Measurements from ENCODE around the gene EPAS1.

The EPAS1 gene

GRCh38 chr2:46303233-46303632 is 6.0 kb downstream of the EPAS1 start:
- no peak for DNase-seq

- no peak for DNase-seq
These were observed 6.6 kb downstream of the EPAS1 start for GRCh38 chr2:46303822-46304221.

GRCh38 chr2:46304635-46305034 is 7.4 kb downstream of the EPAS1 start:
- DNase-seq = no peak

GRCh38 chr2:46305187-46305586 is 8.0 kb downstream of the EPAS1 start:
- no peak for DNase-seq

- no peak for DNase-seq
These were observed 8.6 kb downstream of the EPAS1 start for GRCh38 chr2:46305767-46306166.

- DNase-seq = no peak
These were observed 9.1 kb downstream of the EPAS1 start for GRCh38 chr2:46306330-46306751.

- DNase-seq = no peak
These were observed 9.9 kb downstream of the EPAS1 start for GRCh38 chr2:46306988-46307655.

GRCh38 chr2:46308081-46308480 is 10.9 kb downstream of the EPAS1 start:
- DNase-seq = no peak

GRCh38 chr2:46308629-46309028 is 11.4 kb downstream of the EPAS1 start:
- no peak for DNase-seq

- DNase-seq = no peak
These were observed 12.1 kb downstream of the EPAS1 start for GRCh38 chr2:46309052-46309953.

- no peak for DNase-seq
These were observed 13.2 kb downstream of the EPAS1 start for GRCh38 chr2:46310446-46310845.

GRCh38 chr2:46311651-46312223 is 14.5 kb downstream of the EPAS1 start:
- DNase-seq = no peak

- no peak for DNase-seq
These were observed 15.9 kb downstream of the EPAS1 start for GRCh38 chr2:46313063-46313462.

GRCh38 chr2:46314065-46314835 is 17.0 kb downstream of the EPAS1 start:
- no peak for DNase-seq

GRCh38 chr2:46315103-46315890 is 18.1 kb downstream of the EPAS1 start:
- DNase-seq = peak; percentile 64

GRCh38 chr2:46317094-46317486 is 19.9 kb downstream of the EPAS1 start:
- no peak for DNase-seq

GRCh38 chr2:46318579-46319460 is 21.6 kb downstream of the EPAS1 start:
- DNase-seq = no peak

- DNase-seq = no peak
These were observed 22.5 kb downstream of the EPAS1 start for GRCh38 chr2:46319711-46320110.

GRCh38 chr2:46320141-46320567 is 22.9 kb downstream of the EPAS1 start:
- no peak for DNase-seq

- DNase-seq = no peak
These were observed 26.5 kb downstream of the EPAS1 start for GRCh38 chr2:46323730-46324129.
